HL-60 (cell line): ENCODE measurements around the gene NEK8.
"Not testable (repeated sequence)": the region's sequence is repeated elsewhere in the genome, so short reads cannot be mapped to it uniquely, and the experiment has no call there.

ENCODE experiments used
- DNase-seq, 2 experiments: peaks; one replicate each; pipeline ENCODE4 v3.0.0-alpha.2; 2010 to 2020; ENCODE audit warnings: low read depth in 1 of 2, low spot score in 1 of 2
- H3K27ac ChIP-seq: fragments of 250-450 bp; sonication (Bioruptor Pico); replicated peaks from 2 replicates; pipeline ENCODE4 v1.5.1; 2020; ENCODE audit warnings: mild to moderate bottlenecking, moderate library complexity
- H3K27me3 ChIP-seq: fragments of 250-450 bp; sonication (Bioruptor Pico); 2 replicates; pipeline ENCODE4 v1.5.1; 2021; ENCODE audit warnings: mild to moderate bottlenecking, moderate library complexity; ENCODE audit not compliant: insufficient read depth, poor library complexity, severe bottlenecking
- H3K4me3 ChIP-seq: replicated peaks from 2 replicates; pipeline ENCODE4 v1.5.1; 2011; ENCODE audit warnings: mild to moderate bottlenecking, control low read depth, low read length; ENCODE audit not compliant: insufficient read depth
- GABPA ChIP-seq: IDR thresholded peaks from 2 replicates; pipeline ENCODE4 v1.6.1; 2012; ENCODE audit warnings: low read depth
- POLR2AphosphoS5 ChIP-seq: IDR thresholded peaks from 2 replicates; pipeline ENCODE4 v1.6.1; 2012; ENCODE audit warnings: low read depth
- REST ChIP-seq: IDR thresholded peaks from 2 replicates; pipeline ENCODE4 v1.6.1; 2012; ENCODE audit warnings: low read depth; ENCODE audit not compliant: insufficient replicate concordance
- SPI1 ChIP-seq: IDR thresholded peaks from 2 replicates; pipeline ENCODE4 v1.6.1; 2012; ENCODE audit warnings: low read depth, mild to moderate bottlenecking, borderline replicate concordance
- TF ChIP-seq, protein P1 (sequence below): IDR thresholded peaks from one replicate; pipeline ENCODE4 v1.5.1; 2011; ENCODE audit warnings: low read length, control low read depth, inconsistent platforms; ENCODE audit not compliant: insufficient read depth

The NEK8 gene

GRCh38 chr17:28735242-28735722 is 6.7 kb downstream of the NEK8 start:
- no peak for DNase-seq

GRCh38 chr17:28735913-28736769 is 7.6 kb downstream of the NEK8 start:
- DNase-seq: not testable (repeated sequence)

More at GRCh38 chr17:28735242-28735722, 6.7 kb downstream of the NEK8 start:
- Histone ChIP-seq H3K4me3 (no peak overlapping the region), H3K27me3 (no peaks in the 10 kb centered on the region), H3K27ac (no peak overlapping the region)
- TF ChIP-seq SPI1 (no peak), REST (no peak), GABPA (no peak), POLR2AphosphoS5 (no peak)
- TF ChIP-seq, protein P1, sequence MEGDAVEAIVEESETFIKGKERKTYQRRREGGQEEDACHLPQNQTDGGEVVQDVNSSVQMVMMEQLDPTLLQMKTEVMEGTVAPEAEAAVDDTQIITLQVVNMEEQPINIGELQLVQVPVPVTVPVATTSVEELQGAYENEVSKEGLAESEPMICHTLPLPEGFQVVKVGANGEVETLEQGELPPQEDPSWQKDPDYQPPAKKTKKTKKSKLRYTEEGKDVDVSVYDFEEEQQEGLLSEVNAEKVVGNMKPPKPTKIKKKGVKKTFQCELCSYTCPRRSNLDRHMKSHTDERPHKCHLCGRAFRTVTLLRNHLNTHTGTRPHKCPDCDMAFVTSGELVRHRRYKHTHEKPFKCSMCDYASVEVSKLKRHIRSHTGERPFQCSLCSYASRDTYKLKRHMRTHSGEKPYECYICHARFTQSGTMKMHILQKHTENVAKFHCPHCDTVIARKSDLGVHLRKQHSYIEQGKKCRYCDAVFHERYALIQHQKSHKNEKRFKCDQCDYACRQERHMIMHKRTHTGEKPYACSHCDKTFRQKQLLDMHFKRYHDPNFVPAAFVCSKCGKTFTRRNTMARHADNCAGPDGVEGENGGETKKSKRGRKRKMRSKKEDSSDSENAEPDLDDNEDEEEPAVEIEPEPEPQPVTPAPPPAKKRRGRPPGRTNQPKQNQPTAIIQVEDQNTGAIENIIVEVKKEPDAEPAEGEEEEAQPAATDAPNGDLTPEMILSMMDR: no peak

GRCh38 chr17:28737316-28737715 is 8.7 kb downstream of the NEK8 start:
- TF ChIP-seq, protein P1: no peak
- TF ChIP-seq POLR2AphosphoS5: no peak
- no peak for TF ChIP-seq SPI1
- no peak for TF ChIP-seq GABPA
- no peak for TF ChIP-seq REST
- no peak overlapping the region for H3K27ac ChIP-seq
- DNase-seq: no peak
- H3K27me3 ChIP-seq: no peaks in the 10 kb centered on the region
- no peak overlapping the region for H3K4me3 ChIP-seq

More at GRCh38 chr17:28735913-28736769, 7.6 kb downstream of the NEK8 start:
- not testable (repeated sequence) for H3K4me3 ChIP-seq, H3K27me3 ChIP-seq, H3K27ac ChIP-seq

DNA sequence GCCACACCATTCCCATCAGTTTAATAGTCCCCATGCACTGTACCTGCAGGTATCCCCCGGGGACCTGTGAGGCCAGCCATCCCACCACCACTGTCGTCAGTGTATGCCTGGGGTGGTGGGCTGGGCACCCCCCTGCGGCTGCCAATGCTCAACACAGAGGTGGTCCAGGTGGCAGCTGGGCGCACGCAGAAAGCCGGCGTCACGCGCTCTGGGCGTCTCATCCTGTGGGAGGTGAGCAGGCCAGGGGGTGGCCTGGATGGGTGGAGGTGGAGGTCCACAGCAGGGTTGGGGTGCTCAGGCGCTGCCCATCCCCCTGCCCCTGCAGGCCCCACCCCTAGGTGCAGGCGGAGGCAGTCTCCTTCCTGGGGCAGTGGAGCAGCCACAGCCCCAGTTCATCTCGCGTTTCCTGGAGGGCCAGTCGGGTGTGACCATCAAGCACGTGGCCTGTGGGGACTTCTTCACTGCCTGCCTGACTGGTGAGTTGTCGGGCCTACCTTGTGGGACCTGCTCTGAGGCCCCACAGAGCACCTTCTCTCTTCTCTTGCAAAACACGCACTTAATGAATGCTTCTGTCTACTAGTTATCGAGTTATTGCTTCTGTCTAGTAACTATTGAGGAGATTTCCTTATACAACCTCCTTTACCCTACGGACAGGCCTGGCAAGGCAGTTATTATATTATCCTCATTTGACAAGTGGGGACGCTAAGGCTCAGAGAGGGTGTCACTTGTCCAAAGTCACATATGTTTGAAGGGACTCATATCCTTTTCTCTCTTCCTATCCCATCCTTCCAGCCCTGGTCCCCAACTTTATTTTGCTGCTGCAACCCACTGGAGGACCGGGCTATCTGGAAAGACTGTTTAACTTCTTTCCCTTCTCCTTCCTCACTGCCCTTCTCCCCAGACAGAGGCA is 9.4 kb downstream of the NEK8 start:
- no peak for TF ChIP-seq POLR2AphosphoS5
- TF ChIP-seq SPI1: no peak
- TF ChIP-seq GABPA: no peak
- TF ChIP-seq, protein P1: no peak
- no peak for TF ChIP-seq REST

More for the DNA sequence above, 9.4 kb downstream of the NEK8 start:
- H3K27ac ChIP-seq: no peak overlapping the region
- no peak overlapping the region for H3K4me3 ChIP-seq
- no peaks in the 10 kb centered on the region for H3K27me3 ChIP-seq
- DNase-seq: no peak
